GM10847 (cell line): Measurements from ENCODE around the gene SH3GL2.

Experiments
- POLR2A ChIP-seq: IDR thresholded peaks from 2 replicates; pipeline ENCODE4 v1.6.1; 2011; ENCODE audit not compliant: insufficient read length; ENCODE audit errors: extremely low read depth

Gene SH3GL2

GRCh38 chr9:17694336-17694735 is 115.5 kb downstream of the SH3GL2 start:
- no peak for TF ChIP-seq POLR2A

GRCh38 chr9:17695482-17695881 is 116.6 kb downstream of the SH3GL2 start:
- TF ChIP-seq POLR2A = no peak

- TF ChIP-seq POLR2A = no peak
These were observed 120.9 kb downstream of the SH3GL2 start for GRCh38 chr9:17699615-17700330.

- no peak for TF ChIP-seq POLR2A
These were observed 127.5 kb downstream of the SH3GL2 start for GRCh38 chr9:17706347-17706746.

- TF ChIP-seq POLR2A = no peak
These were observed 140.2 kb downstream of the SH3GL2 start for GRCh38 chr9:17719053-17719452.

GRCh38 chr9:17721954-17722353 is 143.1 kb downstream of the SH3GL2 start:
- TF ChIP-seq POLR2A = no peak

GRCh38 chr9:17723656-17724055 is 144.8 kb downstream of the SH3GL2 start:
- no peak for TF ChIP-seq POLR2A

GRCh38 chr9:17725399-17726010 is 146.6 kb downstream of the SH3GL2 start:
- no peak for TF ChIP-seq POLR2A

GRCh38 chr9:17726298-17726697 is 147.4 kb downstream of the SH3GL2 start:
- no peak for TF ChIP-seq POLR2A

- TF ChIP-seq POLR2A = no peak
These were observed 152.0 kb downstream of the SH3GL2 start for GRCh38 chr9:17730899-17731298.

- no peak for TF ChIP-seq POLR2A
These were observed 152.4 kb downstream of the SH3GL2 start for GRCh38 chr9:17731308-17731707.

GRCh38 chr9:17734674-17735073 is 155.8 kb downstream of the SH3GL2 start:
- TF ChIP-seq POLR2A = no peak

- no peak for TF ChIP-seq POLR2A
These were observed 157.0 kb downstream of the SH3GL2 start for GRCh38 chr9:17735859-17736258.

- no peak for TF ChIP-seq POLR2A
These were observed 160.2 kb downstream of the SH3GL2 start for GRCh38 chr9:17739022-17739421.

- TF ChIP-seq POLR2A = no peak
These were observed 160.9 kb downstream of the SH3GL2 start for GRCh38 chr9:17739736-17740135.

- no peak for TF ChIP-seq POLR2A
These were observed 163.2 kb downstream of the SH3GL2 start for GRCh38 chr9:17742067-17742466.

- no peak for TF ChIP-seq POLR2A
These were observed 165.9 kb downstream of the SH3GL2 start for GRCh38 chr9:17744786-17745185.

GRCh38 chr9:17750269-17750668 is 171.4 kb downstream of the SH3GL2 start:
- no peak for TF ChIP-seq POLR2A

- TF ChIP-seq POLR2A = no peak
These were observed 172.6 kb downstream of the SH3GL2 start for GRCh38 chr9:17751486-17751885.
